ENCODE measurements around the gene TENM3. TPM values are rescaled to one million over a fixed set of nuclear protein-coding genes. Genes with fewer than 3 reads are reported as not detected.

TENM3 gene
- polyA plus RNA-seq, 12 donors = 15.7 to 33.0 (median 18.3) TPM; not detected in 1

DNA sequence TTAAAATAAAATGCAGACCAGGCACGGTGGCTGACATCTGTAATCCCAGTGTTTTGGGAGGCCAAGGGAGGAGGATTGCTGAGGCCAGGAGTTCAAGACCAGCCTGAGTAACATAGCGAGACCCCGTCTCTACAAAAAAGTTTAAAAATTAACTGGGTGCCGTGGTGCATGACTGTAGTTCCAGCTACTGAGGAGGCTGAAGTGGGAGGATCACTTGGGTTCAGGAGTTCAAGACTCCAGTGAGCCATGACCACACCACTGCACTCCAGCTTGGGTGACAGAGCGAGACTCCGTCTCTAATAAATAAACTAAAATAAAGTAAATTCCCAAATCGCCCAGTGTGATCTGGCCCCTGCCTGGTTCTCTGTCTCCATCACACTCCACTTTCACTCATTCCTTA lies 43.7 kb downstream of the TENM3 start:
- DNase-seq = no peak

DNA sequence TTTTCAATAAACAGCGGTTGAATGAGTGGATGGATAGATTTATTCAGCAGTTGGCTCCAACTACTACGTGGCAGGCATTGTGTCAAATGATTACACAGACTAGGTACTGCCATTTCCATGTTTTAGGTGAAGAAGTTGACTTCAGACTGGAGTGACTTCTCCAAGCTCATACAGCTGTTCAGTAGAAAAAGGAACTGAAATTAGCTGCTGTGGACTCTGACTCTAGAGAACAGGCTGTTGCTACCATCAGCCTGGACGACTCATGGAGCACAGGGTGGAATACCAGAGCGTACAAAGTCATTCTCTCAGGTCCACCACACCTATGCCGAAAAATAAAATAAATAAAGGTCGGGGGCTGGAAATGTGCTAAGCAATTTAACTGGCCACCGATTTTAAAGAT lies 45.3 kb downstream of the TENM3 start:
- DNase-seq = no peak

DNA sequence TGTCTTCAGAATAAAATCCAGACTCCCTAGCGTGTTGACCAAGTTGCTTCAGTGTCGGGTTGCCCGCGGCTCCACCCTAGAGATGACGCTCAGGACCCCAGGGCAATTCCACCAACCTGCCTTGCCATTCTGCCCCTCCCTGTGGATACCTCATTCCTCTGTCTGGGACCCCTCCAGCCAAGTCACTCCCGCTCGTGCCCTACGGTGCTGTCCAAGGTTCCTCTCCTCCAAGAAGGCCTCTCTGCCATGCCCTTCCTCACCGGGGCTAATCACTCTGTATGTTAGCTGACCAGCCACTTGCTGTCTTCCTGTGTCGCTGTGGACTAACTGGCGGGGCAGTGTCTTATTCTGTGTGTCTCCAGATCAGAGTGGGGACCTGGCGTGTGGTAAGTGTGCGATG lies 46.6 kb downstream of the TENM3 start:
- DNase-seq = no peak

DNA sequence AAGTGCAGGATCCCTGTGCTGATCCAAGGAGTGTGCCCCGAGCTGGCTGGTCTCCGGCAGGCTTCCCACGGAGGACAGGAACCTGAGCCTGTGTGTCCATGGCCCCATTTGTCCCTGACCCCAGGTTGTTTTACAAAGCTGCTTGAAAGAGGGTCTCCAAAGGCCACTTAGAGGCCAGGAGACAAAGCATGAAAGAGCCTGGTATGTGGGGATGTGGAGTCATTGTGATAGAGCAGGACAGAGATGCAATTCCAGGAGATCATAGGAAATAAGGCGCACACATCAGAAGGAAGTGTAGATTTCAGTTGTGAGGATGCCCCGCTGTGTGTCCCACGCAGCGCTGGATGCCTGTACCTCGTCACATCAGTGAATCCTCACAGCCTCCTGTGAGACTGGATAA lies 48.0 kb downstream of the TENM3 start:
- DNase-seq = no peak

DNA sequence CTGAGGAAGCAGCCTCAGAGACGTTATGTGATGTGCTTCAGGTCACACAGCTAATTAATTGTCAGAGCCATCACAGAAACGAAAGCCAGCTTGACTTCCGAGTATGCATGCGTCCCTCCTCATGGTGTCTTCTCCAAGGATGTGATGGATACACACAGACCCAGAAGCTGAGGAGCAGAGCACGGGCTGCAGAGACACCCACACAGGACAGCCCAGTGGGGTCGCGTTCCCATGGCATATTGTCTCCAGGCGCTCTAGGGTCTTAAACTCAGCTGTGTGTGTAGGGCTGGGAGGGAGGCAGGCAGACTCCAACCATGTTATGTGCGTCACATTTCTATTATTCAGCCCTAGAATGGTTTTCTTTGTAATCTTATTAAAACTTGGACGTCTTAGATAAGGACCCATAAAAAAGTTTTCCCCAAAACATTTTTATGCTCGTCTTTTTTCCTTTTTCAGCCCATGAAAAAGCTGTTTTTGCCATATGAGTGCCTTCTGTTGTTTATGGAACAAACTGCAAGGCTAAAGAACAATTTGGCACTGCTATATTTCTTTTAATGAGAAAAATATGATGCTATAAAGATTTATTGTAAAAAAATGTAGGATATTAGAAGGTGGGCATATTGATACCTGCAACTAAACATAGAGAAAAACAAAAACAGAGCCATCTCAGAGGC lies 48.5 kb downstream of the TENM3 start:
- no peak for DNase-seq

DNA sequence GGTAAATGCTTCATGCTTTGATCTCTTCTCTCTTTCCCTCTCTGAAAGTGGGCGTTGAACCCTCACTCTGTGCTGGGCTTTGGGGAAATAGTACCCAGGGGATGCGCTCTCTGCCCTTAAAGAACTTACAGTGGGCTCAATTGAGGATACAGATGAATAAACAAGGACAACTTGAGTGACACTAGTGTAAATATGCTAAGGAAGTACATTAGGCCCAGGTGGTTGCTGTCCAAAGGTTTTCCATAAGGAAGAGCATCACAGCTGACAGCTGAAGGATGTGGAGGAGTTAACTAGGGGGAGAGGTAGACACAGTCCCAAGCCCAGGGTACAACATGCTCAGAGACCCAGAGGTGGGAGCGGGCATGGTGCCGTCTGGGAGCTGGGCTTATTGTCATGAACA lies 49.4 kb downstream of the TENM3 start:
- no peak for DNase-seq

DNA sequence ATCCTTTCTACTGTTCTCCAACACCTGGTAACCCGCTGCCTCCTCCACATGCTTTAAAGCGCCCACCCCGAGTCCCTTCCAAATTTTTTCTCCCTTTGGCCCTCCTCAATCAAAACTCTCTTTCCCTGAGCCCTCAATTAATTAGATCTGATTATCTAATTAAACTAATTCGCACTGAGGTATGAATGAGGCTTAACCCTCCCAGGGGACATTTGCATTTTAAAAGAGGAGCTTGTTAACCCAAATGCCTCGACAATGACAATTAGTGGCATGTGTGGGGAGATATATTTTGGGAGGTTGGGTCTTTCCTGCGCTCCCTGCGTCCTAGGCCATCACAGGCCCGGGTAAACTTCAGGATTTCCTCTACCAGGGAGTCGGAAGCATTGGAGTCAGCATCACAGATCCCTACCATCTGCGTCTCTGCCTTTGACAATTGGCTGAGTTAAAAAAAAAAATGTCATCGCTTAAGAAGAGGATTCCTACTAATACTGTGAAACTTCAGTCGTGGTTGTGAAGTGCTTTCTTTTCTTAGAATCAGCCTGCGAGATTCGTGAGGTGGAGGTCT lies 50.6 kb downstream of the TENM3 start:
- no peak for DNase-seq

DNA sequence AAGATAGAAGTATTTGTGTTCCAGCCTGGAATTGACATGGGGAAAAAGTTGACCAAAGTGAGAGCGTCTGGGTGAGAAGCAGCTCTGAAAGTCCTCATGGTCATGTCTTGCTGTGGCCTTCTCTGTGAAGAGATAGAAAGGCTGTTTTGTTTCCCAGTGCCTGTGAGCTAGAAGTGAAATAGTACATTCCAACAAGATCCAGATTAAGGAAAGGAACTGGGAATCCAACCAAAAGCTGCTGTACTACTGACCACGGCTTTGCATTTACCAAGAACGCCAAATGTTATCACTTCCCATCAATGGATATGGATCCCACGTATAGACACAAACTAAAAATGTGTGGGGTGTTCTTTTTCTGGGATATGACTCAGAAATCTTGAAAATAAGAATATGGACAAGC lies 51.2 kb downstream of the TENM3 start:
- DNase-seq = no peak

DNA sequence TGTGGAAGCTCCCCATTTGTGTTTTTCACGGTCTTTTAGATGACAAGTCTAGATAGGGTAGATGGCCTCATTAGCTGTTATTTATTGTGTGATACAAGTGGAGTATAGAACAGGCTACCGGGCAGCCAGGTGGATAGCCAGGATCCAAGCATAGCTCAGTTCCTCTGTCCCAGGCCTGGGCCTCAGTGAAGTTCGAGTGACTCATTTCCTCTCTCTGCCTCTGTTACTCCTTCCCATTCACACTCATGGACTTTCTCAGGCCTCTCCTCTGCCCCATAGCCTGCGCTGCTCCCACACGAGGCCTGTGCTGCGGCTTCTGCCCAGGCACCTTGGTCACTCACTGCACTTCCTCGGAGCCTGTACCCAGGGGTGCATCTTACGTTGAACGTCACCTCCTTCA lies 54.5 kb downstream of the TENM3 start:
- DNase-seq = no peak

DNA sequence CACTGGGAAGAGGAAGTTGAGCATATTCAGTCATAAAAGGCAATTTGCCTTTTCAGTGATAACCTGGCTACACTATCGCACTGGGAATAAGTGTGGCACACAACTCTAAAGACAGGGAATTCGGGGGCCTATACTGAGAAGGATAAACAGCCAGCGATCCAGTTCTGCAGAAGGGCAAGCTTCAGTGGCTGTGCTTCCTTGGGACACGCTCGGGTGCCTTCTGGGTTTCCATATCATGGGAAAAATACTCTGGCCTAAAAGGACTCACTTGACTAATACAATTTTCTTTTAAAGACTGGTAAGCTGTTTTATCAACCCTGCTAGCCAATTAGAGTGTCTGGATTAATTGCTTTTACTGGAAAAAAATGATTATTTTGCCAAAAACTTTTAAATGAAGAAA lies 58.5 kb downstream of the TENM3 start:
- DNase-seq = no peak

DNA sequence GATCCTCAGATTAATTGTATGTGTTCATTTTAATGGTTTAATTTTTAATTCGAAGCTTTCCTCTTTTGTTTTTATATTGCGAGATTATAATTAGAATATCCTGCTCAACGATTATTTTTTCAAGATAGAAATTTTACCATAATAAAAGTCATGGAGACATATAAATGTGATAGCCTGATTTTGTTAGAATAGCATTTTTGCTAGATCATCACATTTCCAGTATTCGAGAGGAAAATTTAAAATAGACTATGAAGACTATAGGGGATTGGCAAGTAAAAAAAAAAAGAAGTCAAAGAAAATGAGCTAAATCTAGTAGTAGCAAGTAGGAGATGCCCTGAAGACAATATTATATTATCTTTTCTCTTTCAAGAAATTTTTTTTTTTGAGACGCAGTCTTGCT lies 60.6 kb downstream of the TENM3 start:
- DNase-seq = no peak

DNA sequence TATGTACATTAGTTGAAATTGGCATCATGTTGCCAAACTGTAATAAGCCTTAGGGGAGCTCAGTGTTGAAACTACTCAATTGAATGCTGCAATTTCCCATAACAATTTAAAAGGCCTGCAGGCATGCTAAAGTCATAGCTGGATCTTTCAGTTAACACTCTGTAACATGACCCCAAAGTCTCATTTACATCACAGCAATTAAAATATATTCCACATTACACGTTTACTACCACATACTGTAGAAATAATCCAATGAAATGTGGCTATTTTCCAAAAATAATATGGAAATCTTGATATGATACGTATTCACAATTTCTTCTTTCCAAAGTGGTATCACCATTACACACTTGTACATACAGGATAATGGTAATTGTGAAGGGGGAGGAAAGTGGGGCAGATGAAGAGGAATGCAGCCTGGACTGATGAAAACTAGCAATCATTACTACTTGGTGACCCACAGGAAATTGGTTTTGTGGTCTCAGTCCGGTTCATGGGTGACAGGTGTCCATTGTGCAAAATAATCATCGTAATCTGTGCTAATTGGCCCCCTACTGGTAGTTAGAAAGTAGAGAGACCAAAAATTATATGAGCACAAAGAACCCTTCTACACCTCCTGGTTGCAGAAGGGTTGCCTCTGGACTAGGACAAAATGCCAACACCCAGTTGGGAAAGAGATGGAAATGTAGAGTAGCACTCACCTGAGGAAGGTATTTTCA lies 63.7 kb downstream of the TENM3 start:
- DNase-seq = no peak

DNA sequence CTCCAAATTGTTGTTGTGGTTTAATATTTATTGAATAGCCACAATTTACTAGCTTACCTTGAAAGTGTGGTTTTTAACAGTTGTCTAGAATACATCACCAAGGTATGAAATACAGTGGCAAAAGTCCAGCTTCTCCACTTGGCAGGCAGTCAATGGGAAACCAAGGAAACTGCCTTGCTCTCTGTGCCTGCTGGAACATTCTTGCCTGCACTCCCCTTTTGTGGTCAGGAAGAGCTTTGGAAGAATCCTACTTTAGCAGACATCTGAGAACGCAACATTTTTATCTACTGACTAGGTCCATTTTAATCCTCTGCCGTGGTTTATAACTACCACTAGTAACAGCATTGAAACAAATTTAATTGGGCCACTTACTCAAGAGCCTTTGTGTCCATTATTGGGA lies 64.5 kb downstream of the TENM3 start:
- DNase-seq = no peak

DNA sequence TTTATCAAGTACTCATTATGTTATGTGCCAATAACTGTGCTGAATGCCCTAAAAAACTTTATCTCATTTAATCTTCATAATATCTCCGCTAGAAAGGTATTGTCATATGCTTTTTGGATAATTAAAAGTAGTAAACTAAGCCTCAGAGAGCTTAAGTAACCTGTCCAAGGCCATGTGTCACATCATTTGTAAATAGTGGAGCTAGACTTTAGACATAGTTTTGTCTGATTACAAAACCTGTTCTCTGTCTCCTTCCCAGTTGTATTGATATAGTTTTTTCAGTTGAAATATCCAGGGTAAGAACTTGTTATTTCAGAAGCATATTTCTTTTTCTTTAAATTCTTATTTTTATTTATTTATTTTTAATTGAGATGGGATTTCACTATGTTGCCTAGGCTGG lies 66.7 kb downstream of the TENM3 start:
- no peak for DNase-seq

DNA sequence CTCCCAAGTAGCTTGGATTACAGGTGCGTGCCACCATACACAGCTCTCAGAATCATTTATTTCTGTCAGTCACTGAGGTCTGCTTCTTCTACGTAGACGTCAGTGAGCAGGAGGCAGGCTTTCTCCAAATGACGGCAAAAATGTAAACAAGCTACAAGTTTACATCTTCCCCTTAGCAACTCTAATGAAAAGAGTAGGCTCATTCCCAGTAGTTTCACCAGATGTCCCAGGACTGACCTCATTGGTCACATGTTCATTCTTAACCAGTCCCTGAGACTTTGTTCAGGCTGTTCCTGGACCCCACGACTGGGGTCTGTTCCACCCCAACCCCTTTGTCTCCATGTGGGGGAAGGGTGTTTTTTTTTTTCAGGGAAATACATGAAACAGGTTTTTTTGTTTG lies 67.1 kb downstream of the TENM3 start:
- no peak for DNase-seq

DNA sequence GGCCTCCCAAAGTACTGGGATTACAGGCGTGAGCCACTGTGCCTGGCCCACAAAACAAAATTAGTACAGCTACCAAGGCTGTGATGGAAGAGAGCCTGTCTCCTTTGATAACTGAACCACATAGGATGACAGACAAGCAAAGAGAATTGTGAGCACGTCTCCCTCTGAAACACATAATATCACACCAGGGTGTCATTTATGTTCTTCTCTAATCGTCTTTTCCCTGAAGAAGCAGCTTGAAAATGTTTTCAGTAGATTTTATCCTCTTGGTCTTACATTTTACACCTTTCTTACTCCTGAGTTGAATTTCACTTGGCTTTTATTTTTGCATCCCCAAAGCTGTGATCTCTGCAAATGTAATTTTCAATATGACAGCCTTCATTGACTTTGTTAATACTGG lies 67.8 kb downstream of the TENM3 start:
- DNase-seq = no peak

DNA sequence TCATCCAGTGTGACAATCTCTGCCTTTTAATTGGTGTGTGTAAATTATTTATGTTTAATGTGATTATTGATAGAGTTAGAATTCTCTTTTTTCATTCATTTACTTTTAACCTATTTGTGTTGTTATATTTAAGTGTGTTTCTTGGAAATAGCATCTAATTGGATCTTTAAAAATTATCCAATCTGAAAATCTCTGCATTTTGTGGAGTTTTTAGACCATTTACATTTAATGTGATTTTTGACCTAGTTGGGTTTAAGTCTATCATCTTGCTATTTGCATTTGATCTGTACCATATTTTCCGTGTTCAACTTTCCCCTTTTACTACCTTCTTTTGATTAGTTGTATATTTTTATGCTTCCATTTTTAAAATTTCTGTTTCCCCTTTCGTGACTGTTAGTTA lies 71.3 kb downstream of the TENM3 start:
- DNase-seq = no peak

DNA sequence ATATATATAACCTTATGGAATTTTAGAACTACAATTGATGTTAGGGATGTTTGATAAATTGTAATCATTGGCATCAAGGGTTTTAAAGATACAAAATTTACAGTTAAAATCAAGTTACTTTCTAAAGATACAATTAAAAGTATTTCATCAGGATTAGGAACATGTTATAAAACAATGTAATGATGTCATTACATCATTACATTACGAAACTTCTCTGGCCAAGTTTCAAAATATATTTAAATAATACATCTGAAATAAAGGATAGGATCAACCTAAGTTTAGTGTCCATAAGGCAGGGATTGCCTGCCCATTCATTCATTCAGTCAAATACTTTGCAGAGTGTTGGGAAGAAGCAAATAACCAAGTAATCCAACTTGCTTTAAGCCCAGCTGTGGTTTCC lies 75.1 kb downstream of the TENM3 start:
- no peak for DNase-seq

DNA sequence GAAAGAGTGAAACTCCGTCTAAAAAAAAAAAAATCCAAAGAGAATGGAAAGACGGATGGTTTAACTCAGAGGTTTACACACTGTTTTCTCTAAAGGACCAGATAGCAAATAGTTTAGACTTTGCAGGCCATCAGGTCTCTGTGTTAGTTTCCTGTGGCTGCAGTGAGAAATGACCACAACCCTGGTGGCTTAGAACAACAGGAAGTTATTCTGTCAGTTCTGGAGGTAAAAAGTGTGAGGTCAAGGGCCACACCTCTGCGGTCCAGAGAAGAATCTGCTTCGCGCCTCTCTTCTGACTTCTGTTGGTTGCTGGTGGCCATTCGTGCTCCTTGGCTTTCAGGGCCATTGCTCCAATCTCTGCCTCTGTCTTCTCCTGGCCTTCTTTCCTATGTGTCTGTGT lies 76.9 kb downstream of the TENM3 start:
- DNase-seq = no peak

DNA sequence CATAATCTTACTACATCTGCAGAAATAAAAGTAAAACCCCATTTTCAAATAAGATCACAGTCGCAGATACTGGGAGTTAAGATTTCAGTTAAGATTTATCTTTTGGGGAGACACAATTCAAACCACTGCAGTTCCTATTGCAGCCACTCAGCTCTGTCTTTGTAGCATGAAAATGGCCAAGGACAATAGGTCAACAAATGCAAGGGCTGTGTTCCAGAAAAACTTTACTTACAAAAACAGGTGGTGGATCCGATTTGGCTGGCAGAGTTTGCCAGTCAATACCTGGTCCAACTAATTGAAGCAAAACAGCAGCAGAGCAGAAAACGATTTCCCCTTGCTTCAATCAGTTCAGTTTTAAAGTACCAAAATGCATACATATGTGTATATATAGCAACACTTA lies 77.4 kb downstream of the TENM3 start:
- DNase-seq = no peak

DNA sequence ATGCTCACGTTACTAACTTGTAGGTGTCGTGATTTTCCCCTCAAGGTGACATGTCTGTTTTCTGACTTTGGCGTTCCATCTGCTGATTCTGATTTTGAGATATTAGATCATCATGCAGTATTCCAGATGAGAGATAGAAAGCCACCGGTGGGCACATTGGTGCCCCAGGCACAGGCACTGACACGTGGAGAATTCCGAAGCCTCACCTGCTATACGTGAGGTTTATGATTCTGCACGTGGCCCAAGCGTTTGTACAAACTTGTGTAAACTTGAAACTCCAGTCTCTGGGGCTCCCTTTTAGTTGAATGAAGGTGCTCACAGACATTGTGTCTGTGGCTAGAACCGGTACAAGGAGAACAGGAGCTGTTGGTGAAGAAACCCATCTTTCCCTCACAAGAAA lies 81.1 kb downstream of the TENM3 start:
- DNase-seq = no peak

DNA sequence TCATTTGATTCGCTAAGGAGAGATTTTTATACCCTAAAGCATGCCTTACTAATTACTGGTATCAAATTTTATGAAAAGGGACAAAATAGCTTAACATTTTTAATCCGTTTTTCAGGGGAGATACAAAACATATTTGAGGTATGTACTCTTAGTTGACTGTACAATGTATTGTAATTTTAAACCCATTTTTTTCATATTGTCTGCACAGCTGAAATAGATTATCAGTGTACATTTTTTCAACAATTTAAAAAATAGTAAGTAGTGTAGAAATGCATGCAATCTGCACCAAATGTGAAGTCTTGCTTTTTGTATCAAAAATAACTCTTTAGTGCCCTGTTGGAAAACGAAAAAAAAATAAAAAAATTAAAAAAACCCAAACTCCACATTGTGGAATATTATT lies 82.2 kb downstream of the TENM3 start:
- no peak for DNase-seq

DNA sequence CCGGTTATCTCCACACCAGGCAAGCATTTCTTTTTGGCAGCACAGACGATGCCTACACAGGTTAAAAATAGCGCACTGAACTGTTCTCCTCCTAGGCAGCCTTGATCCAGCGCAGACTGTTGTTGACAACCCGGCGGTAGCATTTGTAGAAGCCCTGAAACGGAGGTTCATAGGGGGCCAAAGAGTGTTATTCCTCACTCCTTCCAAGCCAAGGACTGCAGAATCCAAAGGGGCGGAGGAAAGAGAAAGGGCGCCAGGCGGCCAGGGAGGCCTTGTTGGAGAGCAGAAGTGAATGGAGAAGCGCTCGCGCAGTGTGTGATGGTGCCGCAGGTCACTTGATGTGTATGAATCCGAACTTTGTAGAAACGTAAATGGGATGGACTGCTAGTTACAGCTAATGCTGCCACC lies 82.7 kb downstream of the TENM3 start:
- DNase-seq = no peak

DNA sequence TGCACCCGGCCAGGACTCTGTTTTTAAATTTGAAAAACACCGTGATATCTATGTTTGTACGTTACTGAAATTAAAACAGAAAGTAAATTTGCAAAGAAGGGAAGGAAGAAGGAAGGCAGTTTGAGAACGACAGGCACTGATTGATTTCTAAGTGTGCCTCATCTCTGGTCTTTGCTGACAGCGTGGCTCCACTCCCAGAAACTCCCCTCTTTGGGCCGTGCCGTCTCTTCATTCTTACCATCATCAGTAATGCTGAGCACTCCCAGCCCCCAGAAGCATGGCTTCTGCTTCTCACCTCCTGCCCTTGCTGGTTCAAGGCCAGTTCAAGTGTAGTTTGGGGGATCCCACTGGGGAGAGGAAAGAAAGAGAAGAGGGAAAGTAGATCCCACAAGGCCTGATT lies 85.3 kb downstream of the TENM3 start:
- DNase-seq = no peak
